Gastrocnemius medialis (tissue), 4 donors: ENCODE data around the gene SLC52A1. TPM values are rescaled to one million over a fixed set of nuclear protein-coding genes. Genes with fewer than 3 reads are reported as not detected.

Source experiments
- ATAC-seq, 2 donors: fragments of 150-250 bp; one replicate each; pipeline ENCODE4 v1.9.1; 2016
- DNase-seq, 2 donors: peaks; one replicate each; pipeline ENCODE4 v3.0.0-alpha.2; 2019
- H3K27ac ChIP-seq, 4 donors: fragments of 200-600 bp; sonication (generic); 1 replicate in 1 of 4; 2 replicates in 3 of 4; pipeline ENCODE4 v1.5.1; 2016 to 2018; ENCODE audit warnings: mild to moderate bottlenecking in 2 of 4, moderate library complexity in 1 of 4
- H3K27me3 ChIP-seq, 3 donors: fragments of 200-600 bp; sonication (generic) in 2 of 3; 1 replicate in 1 of 3; 2 replicates in 2 of 3; pipeline versions ENCODE4 v1.5.1 to v1.6.0; 2016 to 2019; ENCODE audit warnings: mild to moderate bottlenecking in 1 of 3, moderate library complexity in 1 of 3
- H3K36me3 ChIP-seq, 2 donors: fragments of 200-600 bp; sonication (generic) in 1 of 2; one replicate each; pipeline ENCODE4 v1.5.1; 2017 to 2018
- H3K4me1 ChIP-seq, 2 donors: fragments of 200-600 bp; sonication (generic) in 1 of 2; one replicate each; pipeline ENCODE4 v1.5.1; 2016 to 2017; ENCODE audit warnings: mild to moderate bottlenecking in 2 of 2
- H3K4me3 ChIP-seq, 4 donors: fragments of 200-600 bp; sonication (generic) in 3 of 4; 1 replicate in 1 of 4; 2 replicates in 3 of 4; pipeline ENCODE4 v1.5.1; 2016 to 2019; ENCODE audit warnings: mild to moderate bottlenecking in 2 of 4
- H3K9me3 ChIP-seq, 3 donors: fragments of 200-600 bp; sonication (generic) in 2 of 3; 1 replicate in 1 of 3; 2 replicates in 2 of 3; pipeline ENCODE4 v1.5.1; 2016 to 2019
- CTCF ChIP-seq, 5 experiments: fragments of 450-650 bp in 3 of 5; fragments of 200-600 bp in 2 of 5; sonication (generic) in 2 of 5; IDR thresholded peaks in 4 of 5; conservative IDR thresholded peaks in 1 of 5; 1 replicate in 4 of 5; 2 replicates in 1 of 5; pipeline ENCODE4 v1.5.1; 2016 to 2019; ENCODE audit warnings: antibody characterized with exemption in 5 of 5, mild to moderate bottlenecking in 3 of 5, moderate library complexity in 3 of 5
- POLR2A ChIP-seq, 2 donors: fragments of 450-650 bp; IDR thresholded peaks; one replicate each; pipeline ENCODE4 v1.6.1; 2017; ENCODE audit warnings: antibody characterized with exemption in 2 of 2, mild to moderate bottlenecking in 2 of 2, moderate library complexity in 2 of 2
- in situ Hi-C, 4 donors: fragments of 200-750 bp; cut with MboI; loops; one replicate each; pipeline versions ENCODE4 v1.15.0 to v1.8.0; 2017; ENCODE audit warnings: low sequenced_read_pairs in 4 of 4
- intact Hi-C: fragments of 100-400 bp; cut with DNase I; formaldehyde crosslinking; loops from one replicate; pipeline ENCODE4 v1.15.1; 2023; ENCODE audit warnings: low total_unique reads
- total RNA-seq, 4 donors: library from RNA; depleted of rRNA; stranded (reverse); fragments of >200 nt; gene quantifications; one replicate each; pipeline versions ENCODE4 v1.1.0 to v1.2.3, GENCODE V29; 2016

SLC52A1 gene
- total RNA-seq, 4 donors from 2014 or later: not detected

- H3K4me3 ChIP-seq: no peak overlapping the region
- H3K27me3 ChIP-seq: no peaks in the 10 kb centered on the region
- ATAC-seq (peak in 1 of 2 donors; percentile 31), DNase-seq (no peak)
- no peaks in the 10 kb centered on the region for H3K36me3 ChIP-seq
- H3K4me1 ChIP-seq: no peaks in the 10 kb centered on the region
- no peak overlapping the region for H3K27ac ChIP-seq
- H3K9me3 ChIP-seq: no peaks in the 10 kb centered on the region
- no peak for TF ChIP-seq POLR2A (IDR thresholded peaks at IDR 0.05)
- TF ChIP-seq CTCF (IDR thresholded peaks at IDR 0.05 in 4 of 5, conservative IDR thresholded peaks at IDR 0.05 in 1 of 5): no peak
- intact Hi-C loops (no loop called here), in situ Hi-C loops (no loop called here)
Measured at GRCh38 chr17:5042157-5043022, 7.2 kb upstream of the SLC52A1 start.

GRCh38 chr17:5034651-5035050 is 575 bp downstream of the SLC52A1 start:
- intact Hi-C loops (loop anchor here (2.0 kb wide), 1 partner anchor 14 kb away; no protein-coding TSS in a partner anchor), in situ Hi-C loops (no loop called here)
- no peaks in the 10 kb centered on the region for H3K9me3 ChIP-seq
- H3K27me3 ChIP-seq: peaks cover 8 to 11% (median 9%) of the 10 kb centered on the region in 3 donors
- H3K4me1 ChIP-seq: no peaks in the 10 kb centered on the region
- DNase-seq (no peak), ATAC-seq (no peak)
- no peak overlapping the region for H3K4me3 ChIP-seq
- TF ChIP-seq CTCF (IDR thresholded peaks at IDR 0.05 in 4 of 5, conservative IDR thresholded peaks at IDR 0.05 in 1 of 5) (no peak), POLR2A (IDR thresholded peaks at IDR 0.05) (no peak)
- H3K36me3 ChIP-seq: no peaks in the 10 kb centered on the region
- H3K27ac ChIP-seq: no peak overlapping the region

- Histone ChIP-seq H3K4me3 (no peak overlapping the region), H3K36me3 (no peaks in the 10 kb centered on the region), H3K9me3 (no peaks in the 10 kb centered on the region), H3K27me3 (peaks cover 8 to 11% (median 9%) of the 10 kb centered on the region in 3 donors), H3K27ac (no peak overlapping the region), H3K4me1 (no peaks in the 10 kb centered on the region)
- in situ Hi-C loops (no loop called here), intact Hi-C loops (loop anchor here (2.0 kb wide), 1 partner anchor 15 kb away; no protein-coding TSS in a partner anchor)
- TF ChIP-seq POLR2A (IDR thresholded peaks at IDR 0.05) (no peak), CTCF (IDR thresholded peaks at IDR 0.05 in 4 of 5, conservative IDR thresholded peaks at IDR 0.05 in 1 of 5) (no peak)
- DNase-seq (no peak), ATAC-seq (no peak)
Measured at GRCh38 chr17:5034063-5034462, 1.2 kb downstream of the SLC52A1 start.

GRCh38 chr17:5033352-5034015 is 1.7 kb downstream of the SLC52A1 start:
- Histone ChIP-seq H3K27ac (no peak overlapping the region), H3K4me1 (no peaks in the 10 kb centered on the region), H3K36me3 (no peaks in the 10 kb centered on the region), H3K4me3 (no peak overlapping the region), H3K9me3 (no peaks in the 10 kb centered on the region), H3K27me3 (peaks cover 8 to 11% (median 9%) of the 10 kb centered on the region in 3 donors)
- no peak for TF ChIP-seq CTCF (IDR thresholded peaks at IDR 0.05 in 4 of 5, conservative IDR thresholded peaks at IDR 0.05 in 1 of 5)
- TF ChIP-seq POLR2A (IDR thresholded peaks at IDR 0.05): no peak
- in situ Hi-C loops (no loop called here), intact Hi-C loops (loop anchor here (2.0 kb wide), 2 partner anchors 15 to 29 kb away; no protein-coding TSS in a partner anchor)
- DNase-seq (no peak), ATAC-seq (no peak)
